ENCODE data around the gene SOX3. TPM values are rescaled to one million over a fixed set of nuclear protein-coding genes. Genes with fewer than 3 reads are reported as not detected.

Gene SOX3
- total RNA-seq, 4 donors from 2014 or later: not detected

DNA sequence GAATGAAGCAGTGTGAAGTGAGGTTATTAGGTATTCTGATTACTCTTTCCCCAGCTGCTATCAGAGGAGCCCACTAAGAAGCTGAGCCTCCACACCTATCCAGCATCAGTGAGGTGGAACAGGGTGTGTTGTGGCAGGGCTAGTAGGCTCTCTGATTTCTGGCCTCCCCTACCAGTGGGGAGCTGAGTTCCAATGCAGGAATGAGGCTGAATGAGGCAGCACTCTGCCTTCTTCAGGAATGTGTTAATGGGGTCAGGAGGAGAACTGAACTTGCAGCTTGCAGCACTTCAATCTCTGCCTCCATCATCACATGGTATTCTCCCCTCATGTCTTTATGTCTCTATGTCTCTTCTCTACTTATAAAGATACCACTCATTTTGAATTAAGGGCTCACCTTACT lies 26.9 kb downstream of the SOX3 start:
- Histone ChIP-seq H3K4me3 (no peak overlapping the region), H3K9me3 (peaks cover 0 to 10% (median 7%) of the 10 kb centered on the region in 3 donors), H3K36me3 (no peaks in the 10 kb centered on the region), H3K4me1 (no peaks in the 10 kb centered on the region), H3K27me3 (no peaks in the 10 kb centered on the region), H3K27ac (no peak overlapping the region)
- intact Hi-C loops (cut with DNase I): no loop called here
- TF ChIP-seq POLR2A (IDR thresholded peaks at IDR 0.05): no peak
- TF ChIP-seq, protein P1, sequence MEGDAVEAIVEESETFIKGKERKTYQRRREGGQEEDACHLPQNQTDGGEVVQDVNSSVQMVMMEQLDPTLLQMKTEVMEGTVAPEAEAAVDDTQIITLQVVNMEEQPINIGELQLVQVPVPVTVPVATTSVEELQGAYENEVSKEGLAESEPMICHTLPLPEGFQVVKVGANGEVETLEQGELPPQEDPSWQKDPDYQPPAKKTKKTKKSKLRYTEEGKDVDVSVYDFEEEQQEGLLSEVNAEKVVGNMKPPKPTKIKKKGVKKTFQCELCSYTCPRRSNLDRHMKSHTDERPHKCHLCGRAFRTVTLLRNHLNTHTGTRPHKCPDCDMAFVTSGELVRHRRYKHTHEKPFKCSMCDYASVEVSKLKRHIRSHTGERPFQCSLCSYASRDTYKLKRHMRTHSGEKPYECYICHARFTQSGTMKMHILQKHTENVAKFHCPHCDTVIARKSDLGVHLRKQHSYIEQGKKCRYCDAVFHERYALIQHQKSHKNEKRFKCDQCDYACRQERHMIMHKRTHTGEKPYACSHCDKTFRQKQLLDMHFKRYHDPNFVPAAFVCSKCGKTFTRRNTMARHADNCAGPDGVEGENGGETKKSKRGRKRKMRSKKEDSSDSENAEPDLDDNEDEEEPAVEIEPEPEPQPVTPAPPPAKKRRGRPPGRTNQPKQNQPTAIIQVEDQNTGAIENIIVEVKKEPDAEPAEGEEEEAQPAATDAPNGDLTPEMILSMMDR (IDR thresholded peaks at IDR 0.05): no peak
- no peak for DNase-seq

DNA sequence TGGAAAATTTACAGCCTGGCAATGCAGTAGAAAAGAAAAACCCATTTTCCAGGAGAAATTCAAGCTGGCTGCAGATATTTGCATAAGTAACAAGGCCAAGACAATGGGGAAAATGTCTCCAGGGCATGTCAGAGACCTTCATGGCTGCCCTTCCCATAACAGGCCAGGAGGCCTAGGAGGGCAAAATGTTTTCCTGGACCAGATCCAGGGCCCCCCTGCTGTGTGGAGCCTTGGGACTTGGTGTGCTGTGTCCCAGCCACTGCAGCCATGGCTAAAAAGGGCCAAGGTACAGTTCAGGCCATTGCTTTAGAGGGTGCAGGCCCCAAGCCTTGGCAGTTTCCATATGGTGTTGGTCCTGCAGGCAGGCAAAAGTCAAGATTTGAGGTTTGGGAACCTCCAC lies 29.8 kb downstream of the SOX3 start:
- Histone ChIP-seq H3K27ac (no peak overlapping the region), H3K4me3 (no peak overlapping the region), H3K27me3 (no peaks in the 10 kb centered on the region), H3K4me1 (no peaks in the 10 kb centered on the region), H3K9me3 (peaks cover 0 to 10% (median 7%) of the 10 kb centered on the region in 3 donors), H3K36me3 (no peaks in the 10 kb centered on the region)
- DNase-seq: no peak
- intact Hi-C loops (cut with DNase I): no loop called here
- TF ChIP-seq, protein P1 (IDR thresholded peaks at IDR 0.05): no peak
- no peak for TF ChIP-seq POLR2A (IDR thresholded peaks at IDR 0.05)

DNA sequence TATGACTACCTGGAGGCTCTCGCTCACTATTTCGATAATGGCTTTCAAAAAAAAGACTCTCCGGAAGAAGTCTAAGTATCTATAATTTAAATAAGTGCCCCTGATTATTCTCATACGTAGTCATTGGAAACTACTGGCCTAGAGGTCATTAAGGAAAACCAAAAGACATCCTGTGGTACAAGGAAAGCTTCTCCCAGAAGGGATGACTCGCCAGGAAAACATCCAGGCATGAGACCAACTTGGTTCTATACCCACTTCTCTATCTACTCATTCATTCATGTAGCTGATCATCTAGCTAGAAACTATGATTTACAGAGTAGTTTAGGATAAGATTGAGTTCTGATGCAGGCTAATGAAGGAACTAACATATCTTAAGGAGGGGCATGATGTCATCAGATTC lies 37.7 kb downstream of the SOX3 start:
- WGBS, 2 donors: 61 to 66% methylated on average over 5 of the region's 5 CpGs
- Histone ChIP-seq H3K36me3 (no peaks in the 10 kb centered on the region), H3K4me1 (no peaks in the 10 kb centered on the region), H3K9me3 (no peaks in the 10 kb centered on the region), H3K4me3 (no peak overlapping the region), H3K27me3 (no peaks in the 10 kb centered on the region), H3K27ac (no peak overlapping the region)
- intact Hi-C loops (cut with DNase I): no loop called here
- TF ChIP-seq, protein P1 (IDR thresholded peaks at IDR 0.05): no peak
- TF ChIP-seq POLR2A (IDR thresholded peaks at IDR 0.05): no peak
- no peak for DNase-seq

Other genes starting within 250 kb of the SOX3 start
- 10 to 100 TPM in 1 of 4 donors, 1 to 10 TPM in 2, under 1 TPM in 1; 0.83 to 17.0 (median 4.0) TPM for gene LINC00632, start 204.7 kb upstream of the SOX3 start, total RNA-seq

Measured in esophagus squamous epithelium (tissue), 5 donors.